Ovary (tissue), 9 donors: ENCODE measurements around the gene GPS2. TPM values are rescaled to one million over a fixed set of nuclear protein-coding genes. Genes with fewer than 3 reads are reported as not detected.
A peak's percentile ranks its signal among the peaks of the same experiment; 100 is the strongest.

Experiments used
- DNase-seq, 5 donors: peaks; one replicate each; pipeline ENCODE4 v3.0.0-alpha.2; 2019 to 2020
- H3K27ac ChIP-seq, 2 donors: fragments of 200-600 bp; one replicate each; pipeline versions ENCODE4 v1.5.1 to v1.8.0; 2019 to 2022
- H3K27me3 ChIP-seq: fragments of 200-600 bp; one replicate; pipeline ENCODE4 v1.8.0; 2022
- H3K36me3 ChIP-seq: fragments of 200-600 bp; sonication (generic); one replicate; pipeline ENCODE4 v1.5.1; 2019
- H3K4me1 ChIP-seq: one replicate; pipeline ENCODE4 v1.8.1; 2013; ENCODE audit warnings: mild to moderate bottlenecking, moderate library complexity; ENCODE audit not compliant: insufficient read depth
- H3K4me3 ChIP-seq: fragments of 200-600 bp; sonication (generic); one replicate; pipeline ENCODE4 v1.5.1; 2017
- H3K9me3 ChIP-seq, 2 donors: fragments of 200-600 bp in 1 of 2; sonication (generic) in 1 of 2; one replicate each; pipeline versions ENCODE4 v1.5.1 to v1.8.1; 2013 to 2019; ENCODE audit warnings: mild to moderate bottlenecking in 1 of 2, moderate library complexity in 1 of 2
- EP300 ChIP-seq: sonication (generic); formaldehyde crosslinking; IDR thresholded peaks from one replicate; pipeline ENCODE4 v1.6.1; 2017; ENCODE audit warnings: antibody characterized with exemption
- POLR2A ChIP-seq: fragments of 450-650 bp; IDR thresholded peaks from one replicate; pipeline ENCODE4 v1.6.1; 2017; ENCODE audit warnings: antibody characterized with exemption, mild to moderate bottlenecking, moderate library complexity
- WGBS, 3 donors: extraction: QIAGEN DNeasy Blood & Tissue Kit in 1 of 3; methylation state at CpG; one replicate each; pipeline versions ENCODE4 v1.1.5 to v1.1.7; 2013 to 2017; 5-methylcytosine and 5-hydroxymethylcytosine counted together
- intact Hi-C, 4 donors: fragments of 100-400 bp; cut with DNase I; formaldehyde crosslinking; loops; one replicate each; pipeline versions ENCODE4 v1.11.0 to v1.15.1; 2022 to 2023
- polyA plus RNA-seq, 2 donors: library from polyadenylated mRNA; stranded (reverse); fragments of 200-250 nt in 1 of 2; fragments of 350-450 nt in 1 of 2; fragmentation: Illumina TruSeq in 1 of 2; extraction: RNeasy Lipid Tissue Mini Kit (QIAGEN cat#74804) in 1 of 2; gene quantifications; one replicate each; pipeline ENCODE4 v1.2.3, GENCODE V29; 2013 to 2014
- total RNA-seq, 7 donors: library from RNA; depleted of rRNA in 2 of 7; stranded (reverse); fragments of >200 nt in 2 of 7; fragmentation: NEBNext Ultra II Directional in 3 of 7; extraction: Animal tissue kit (Norgen Biotek cat#: 25700) in 3 of 7; gene quantifications; one replicate each; pipeline versions ENCODE4 v1.1.0 to v1.2.4, GENCODE V29; 2016 to 2023
- TF ChIP-seq, protein P1 (sequence below), 3 donors: fragments of 450-650 bp in 2 of 3; fragments of 200-600 bp in 1 of 3; IDR thresholded peaks; one replicate each; pipeline versions ENCODE4 v1.5.1 to v1.8.0; 2016 to 2022; ENCODE audit warnings: antibody characterized with exemption in 3 of 3, mild to moderate bottlenecking in 1 of 3
- donor health status: DM: no; HTN: no; CAD: no; lungs with moderate emphysema.
- donor health status: DM: no; HTN: no; CAD: no.
- donor health status: Bipolar disorder and iron deficiency.
- donor health status: DM: yes; HTN: yes; CAD: no.
- donor health status: DM: no; HTN: no; CAD: no.
- donor health status: DM: yes; HTN: yes; CAD: no.

Gene GPS2
- total and polyA plus RNA-seq, 9 donors: 53.1 to 103 (median 61.3) TPM

DNA sequence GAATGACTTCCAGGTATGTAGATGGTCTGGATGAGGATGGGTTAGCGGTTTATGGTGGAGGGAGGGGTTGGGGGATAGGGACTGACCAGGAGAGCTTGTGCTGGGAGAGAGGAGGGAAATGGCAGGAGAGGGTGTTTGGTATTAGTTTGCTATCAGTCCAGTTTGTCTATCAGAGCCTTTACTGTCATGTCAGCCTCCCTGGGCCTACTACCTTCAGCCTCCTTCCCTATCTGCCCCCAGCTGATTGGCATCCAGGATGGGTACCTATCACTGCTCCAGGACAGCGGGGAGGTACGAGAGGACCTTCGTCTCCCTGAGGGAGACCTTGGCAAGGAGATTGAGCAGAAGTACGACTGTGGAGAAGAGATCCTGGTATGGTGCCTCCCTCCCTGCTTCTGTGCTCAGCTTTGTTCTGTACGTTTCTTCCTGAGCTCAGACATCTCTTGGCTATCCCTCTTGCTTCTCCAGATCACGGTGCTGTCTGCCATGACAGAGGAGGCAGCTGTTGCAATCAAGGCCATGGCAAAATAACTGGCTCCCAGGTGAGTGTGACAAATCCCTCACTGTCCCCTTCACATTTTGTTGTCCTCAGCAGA lies 4.0 kb downstream of the GPS2 start:
- Histone ChIP-seq H3K27ac (no peak overlapping the region), H3K36me3 (no peaks in the 10 kb centered on the region), H3K4me3 (no peak overlapping the region), H3K27me3 (no peaks in the 10 kb centered on the region), H3K4me1 (peaks cover 13% of the 10 kb centered on the region), H3K9me3 (no peaks in the 10 kb centered on the region)
- no peak for DNase-seq
- WGBS, 3 donors: 65 to 69% (median 68%) methylated on average over 7 of the region's 7 CpGs
- intact Hi-C loops: no loop called here
- TF ChIP-seq, protein P1, sequence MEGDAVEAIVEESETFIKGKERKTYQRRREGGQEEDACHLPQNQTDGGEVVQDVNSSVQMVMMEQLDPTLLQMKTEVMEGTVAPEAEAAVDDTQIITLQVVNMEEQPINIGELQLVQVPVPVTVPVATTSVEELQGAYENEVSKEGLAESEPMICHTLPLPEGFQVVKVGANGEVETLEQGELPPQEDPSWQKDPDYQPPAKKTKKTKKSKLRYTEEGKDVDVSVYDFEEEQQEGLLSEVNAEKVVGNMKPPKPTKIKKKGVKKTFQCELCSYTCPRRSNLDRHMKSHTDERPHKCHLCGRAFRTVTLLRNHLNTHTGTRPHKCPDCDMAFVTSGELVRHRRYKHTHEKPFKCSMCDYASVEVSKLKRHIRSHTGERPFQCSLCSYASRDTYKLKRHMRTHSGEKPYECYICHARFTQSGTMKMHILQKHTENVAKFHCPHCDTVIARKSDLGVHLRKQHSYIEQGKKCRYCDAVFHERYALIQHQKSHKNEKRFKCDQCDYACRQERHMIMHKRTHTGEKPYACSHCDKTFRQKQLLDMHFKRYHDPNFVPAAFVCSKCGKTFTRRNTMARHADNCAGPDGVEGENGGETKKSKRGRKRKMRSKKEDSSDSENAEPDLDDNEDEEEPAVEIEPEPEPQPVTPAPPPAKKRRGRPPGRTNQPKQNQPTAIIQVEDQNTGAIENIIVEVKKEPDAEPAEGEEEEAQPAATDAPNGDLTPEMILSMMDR (IDR thresholded peaks at IDR 0.05): no peak
- TF ChIP-seq EP300 (no peak), POLR2A (no peak)

DNA sequence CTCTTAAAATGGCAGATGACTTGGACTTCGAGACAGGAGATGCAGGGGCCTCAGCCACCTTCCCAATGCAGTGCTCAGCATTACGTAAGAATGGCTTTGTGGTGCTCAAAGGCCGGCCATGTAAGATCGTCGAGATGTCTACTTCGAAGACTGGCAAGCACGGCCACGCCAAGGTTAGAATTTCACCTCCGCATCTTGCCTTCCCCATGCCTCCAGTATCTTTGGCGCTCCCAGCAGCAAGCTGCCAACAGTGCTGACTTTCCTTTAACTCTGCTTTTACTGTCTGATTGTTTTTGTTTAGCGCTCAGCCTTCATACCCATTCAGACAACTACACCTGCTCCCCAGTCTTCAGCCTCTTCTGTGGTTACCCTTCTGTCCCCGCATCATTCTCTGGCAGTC lies 5.5 kb downstream of the GPS2 start:
- Histone ChIP-seq H3K27ac (no peak overlapping the region), H3K36me3 (no peaks in the 10 kb centered on the region), H3K4me3 (no peak overlapping the region), H3K27me3 (no peaks in the 10 kb centered on the region), H3K4me1 (peaks cover 13% of the 10 kb centered on the region), H3K9me3 (no peaks in the 10 kb centered on the region)
- TF ChIP-seq POLR2A (no peak), EP300 (no peak)
- TF ChIP-seq, protein P1 (IDR thresholded peaks at IDR 0.05): no peak
- WGBS, 3 donors: 85 to 92% (median 85%) methylated on average over 12 of the region's 12 CpGs
- intact Hi-C loops: loop anchor here in 1 of 4 donors (5.0 kb wide), 1 partner anchor 263 kb away; no protein-coding TSS in a partner anchor
- DNase-seq: no peak

DNA sequence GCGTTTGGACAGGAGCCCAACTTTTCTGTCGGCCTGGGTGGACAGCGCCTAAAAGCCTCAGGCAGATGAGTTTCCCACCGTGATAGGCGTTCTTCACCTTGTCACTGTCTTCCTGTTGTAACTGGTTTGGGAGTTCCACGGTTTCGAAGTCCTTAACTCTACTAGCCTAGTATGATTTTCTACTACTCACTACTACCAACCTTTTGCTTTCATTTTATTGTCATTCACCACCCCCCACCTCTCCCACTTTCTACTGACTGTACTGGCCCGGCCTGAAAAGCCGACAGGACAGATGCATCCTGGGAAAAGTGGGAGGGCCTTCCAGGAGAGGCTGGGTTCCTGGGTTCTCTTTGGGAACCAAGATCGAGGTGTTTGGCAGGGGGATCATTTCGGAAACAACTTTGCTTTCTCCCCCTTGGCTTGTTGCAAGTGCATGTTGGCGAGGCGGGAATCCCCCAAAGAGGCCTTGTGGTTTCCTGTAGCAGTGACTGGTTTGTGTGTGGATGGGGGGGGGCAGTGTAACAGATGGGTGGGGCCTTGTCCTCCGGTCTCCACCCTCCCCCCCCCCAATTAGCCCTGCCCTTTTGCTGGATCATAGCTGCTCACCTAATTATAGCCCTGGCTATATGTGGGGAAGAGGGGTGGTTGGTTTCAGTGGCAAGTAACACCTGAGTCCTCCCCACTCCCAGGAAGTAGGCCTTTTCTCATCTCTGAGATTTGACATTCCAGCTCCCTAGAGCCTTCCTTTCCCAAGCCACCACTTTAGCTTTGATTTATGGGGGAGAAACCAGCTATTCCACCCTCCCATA lies 6.3 kb downstream of the GPS2 start:
- H3K27ac ChIP-seq: peak overlapping the region; percentile 94
- no peaks in the 10 kb centered on the region for H3K36me3 ChIP-seq
- no peaks in the 10 kb centered on the region for H3K9me3 ChIP-seq
- H3K4me1 ChIP-seq: peaks cover 9% of the 10 kb centered on the region
- TF ChIP-seq POLR2A (peak; percentile 43), EP300 (no peak)
- TF ChIP-seq, protein P1 (IDR thresholded peaks at IDR 0.05): no peak
- no peaks in the 10 kb centered on the region for H3K27me3 ChIP-seq
- peak overlapping the region; percentile 91 for H3K4me3 ChIP-seq
- WGBS, 3 donors: 1 to 2% (median 1%) methylated on average over 14 of the region's 14 CpGs
- intact Hi-C loops: loop anchor here in 1 of 4 donors (5.0 kb wide), 1 partner anchor 263 kb away; no protein-coding TSS in a partner anchor
- peak; percentile 59 to 79 (median 67) for DNase-seq

DNA sequence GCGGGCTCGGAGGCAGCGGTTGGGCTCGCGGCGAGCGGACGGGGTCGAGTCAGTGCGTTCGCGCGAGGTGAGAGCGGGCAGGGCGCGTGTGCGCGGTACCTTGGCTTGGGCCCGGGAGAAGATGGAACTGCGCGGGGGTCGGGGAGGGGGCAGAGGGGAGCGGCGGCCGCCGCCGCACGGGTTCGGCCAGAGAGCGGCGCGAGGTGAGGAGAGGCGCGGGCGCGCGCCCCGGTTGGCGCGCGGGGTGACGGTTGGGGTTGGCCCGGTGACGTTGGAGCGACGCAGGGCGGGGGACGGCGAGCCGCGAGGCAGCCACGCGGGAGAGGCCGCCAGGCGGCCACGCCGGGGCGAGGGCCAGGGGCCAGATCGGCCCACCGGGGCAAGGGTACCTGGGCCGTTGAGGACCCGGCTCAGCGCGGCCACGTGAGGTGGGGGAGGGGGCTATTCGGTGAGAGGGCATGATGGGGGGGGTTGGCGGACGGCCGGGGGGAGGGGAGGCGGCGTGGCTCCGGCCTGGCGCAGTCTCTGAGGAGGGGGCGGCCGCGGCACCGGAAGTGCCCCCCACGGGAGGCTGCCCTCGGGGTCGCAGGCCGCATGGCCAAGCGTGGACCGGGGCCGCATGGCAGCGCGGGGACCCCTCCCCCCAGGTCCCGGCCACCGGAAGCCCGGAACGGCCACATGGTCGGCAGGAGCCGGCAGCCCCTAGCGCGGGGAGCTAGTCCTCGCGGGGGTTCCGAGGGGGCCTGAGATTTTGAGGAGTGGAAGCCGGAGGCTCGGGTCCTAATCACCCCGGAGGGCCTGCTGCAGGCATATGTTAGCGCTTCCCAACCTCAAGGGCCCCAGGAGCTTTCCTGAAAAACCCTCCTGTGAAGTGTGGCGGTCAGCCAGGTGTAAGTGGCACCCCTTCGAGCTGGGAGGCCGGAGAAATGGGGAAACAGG lies 7.2 kb downstream of the GPS2 start:
- Histone ChIP-seq H3K36me3 (no peaks in the 10 kb centered on the region), H3K27ac (peak overlapping the region; percentile 94), H3K27me3 (no peaks in the 10 kb centered on the region), H3K9me3 (no peaks in the 10 kb centered on the region), H3K4me3 (peak overlapping the region; percentile 91), H3K4me1 (peaks cover 9% of the 10 kb centered on the region)
- intact Hi-C loops: loop anchor here in 1 of 4 donors (5.0 kb wide), 1 partner anchor 264 kb away; no protein-coding TSS in a partner anchor
- DNase-seq: peak; percentile 51 to 82 (median 78)
- WGBS, 3 donors: 0 to 1% (median 1%) methylated on average over 28 to 104 of the region's 104 CpGs
- TF ChIP-seq POLR2A (no peak), EP300 (no peak)
- TF ChIP-seq, protein P1 (IDR thresholded peaks at IDR 0.05): peak in 1 of 3 donors; percentile 8
